ENCODE results near the gene MYB. TPM values are rescaled to one million over a fixed set of nuclear protein-coding genes. Genes with fewer than 3 reads are reported as not detected.

MYB gene
- total and polyA plus RNA-seq, 2 donors (not counting 3 experiments of a cell fraction or from before 2014, with no cell fraction given): 0.14 to 0.53 TPM

- Histone ChIP-seq H3K36me3 (ENCODE audit: control insufficient read depth in 2 of 2, extremely low read depth in 1 of 2, insufficient read depth in 2 of 2, low read length in 2 of 2) (no peaks in the 10 kb centered on the region), H3K9ac (replicated peaks; ENCODE audit: extremely low read depth, insufficient read depth, low read length) (no peak overlapping the region), H3K9me3 (replicated peaks; ENCODE audit: control insufficient read depth, insufficient read depth, low read length) (no peaks in the 10 kb centered on the region), H3K9me1 (replicated peaks; ENCODE audit: control insufficient read depth, extremely low read depth, insufficient read depth, low read length) (no peaks in the 10 kb centered on the region), H4K20me1 (replicated peaks; ENCODE audit: control insufficient read depth, extremely low read depth, insufficient read depth, low read length) (no peaks in the 10 kb centered on the region), H3K27me3 (ENCODE audit: control insufficient read depth in 2 of 2, insufficient read depth in 2 of 2, low read length in 2 of 2) (peaks cover 0 to 2% of the 10 kb centered on the region in 2 experiments), H3K27ac (ENCODE audit: insufficient read depth, low read depth, low read length) (no peak overlapping the region), H3K4me3 (replicated peaks in 1 of 3; ENCODE audit: insufficient read depth in 1 of 3, low read depth in 1 of 3, low read length in 3 of 3) (no peak overlapping the region), H3K79me2 (ENCODE audit: control insufficient read depth, insufficient read depth, low read length) (no peaks in the 10 kb centered on the region), H2AFZ (ENCODE audit: low read depth, low read length) (no peak overlapping the region), H3K4me1 (ENCODE audit: control insufficient read depth, extremely low read depth, insufficient read depth, low read length) (no peaks in the 10 kb centered on the region), H3K4me2 (ENCODE audit: insufficient read depth, low read length) (no peak overlapping the region)
- dilution Hi-C loops (cut with MboI; ENCODE audit: extremely low pct_ligation_motif_present, low sequenced_read_pairs) (no loop called here), intact Hi-C loops (cut with micrococcal nuclease) (no loop called here)
- BruUV-seq (replicated peaks): no TSS peak
- POLR2A ChIA-PET: no interaction called here
- DNase-seq (ENCODE audit: low read depth, low spot score): no peak
- TF ChIP-seq POLR2A (IDR thresholded peaks at IDR 0.05; ENCODE audit: low read depth, low read length): no peak
- no peak for TF ChIP-seq FOS (IDR thresholded peaks at IDR 0.05; ENCODE audit: borderline replicate concordance, insufficient read depth, low read length)
- no peak for TF ChIP-seq CTCF (IDR thresholded peaks at IDR 0.05; ENCODE audit: extremely low read depth in 1 of 2, insufficient read depth in 1 of 2, low read depth in 1 of 2, low read length in 2 of 2)
- TF ChIP-seq POLR2AphosphoS5 (IDR thresholded peaks at IDR 0.05; ENCODE audit: insufficient read depth, low read depth, low read length): no peak
- no peak for TF ChIP-seq MYC (IDR thresholded peaks at IDR 0.05; ENCODE audit: low read depth, low read length)
- no peak for TF ChIP-seq JUN (IDR thresholded peaks at IDR 0.05; ENCODE audit: borderline replicate concordance, insufficient read depth, insufficient read length, low read depth)
- no peak for TF ChIP-seq GATA2 (IDR thresholded peaks at IDR 0.05; ENCODE audit: insufficient read depth, insufficient read length, low read depth, low read length)
- TF ChIP-seq MAX (IDR thresholded peaks at IDR 0.05; ENCODE audit: insufficient read depth, insufficient read length): no peak
- TF ChIP-seq EZH2 (IDR thresholded peaks at IDR 0.05; ENCODE audit: borderline replicate concordance, low read depth, low read length, severe bottlenecking): no peak
- FAIRE-seq: no peak
- CTCF ChIA-PET: no interaction called here
These were observed 84.2 kb downstream of the MYB start for GRCh38 chr6:135265278-135265677.

All from endothelial cell of umbilical vein (primary cell).